ENCODE measurements around the gene SERP1. TPM values are rescaled to one million over a fixed set of nuclear protein-coding genes. Genes with fewer than 3 reads are reported as not detected.

Gene SERP1
- total and polyA plus RNA-seq, 3 donors from 2014 or later: 71.6 to 219 (median 206) TPM

DNA sequence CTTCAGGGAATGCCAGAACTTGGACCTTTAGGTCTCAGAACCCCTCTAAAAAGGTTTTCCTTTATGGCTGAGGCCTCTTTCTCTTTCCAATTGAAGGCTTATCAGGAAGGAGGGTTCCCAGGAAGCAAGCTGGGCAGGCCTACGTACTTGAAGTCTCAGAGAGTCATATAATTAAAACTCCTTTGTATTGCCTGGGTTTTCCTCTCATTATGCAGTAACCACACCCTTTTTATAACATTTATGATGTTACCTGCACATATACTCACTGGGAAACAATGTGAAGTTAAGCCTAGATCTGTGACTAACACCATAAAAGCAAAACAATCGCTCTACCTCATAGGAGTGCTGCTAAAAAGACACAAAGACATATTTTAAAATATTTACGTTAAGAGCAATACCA is 27.3 kb downstream of the SERP1 start:
- Histone ChIP-seq H3K9me3 (no peaks in the 10 kb centered on the region), H3K4me3 (peak overlapping the region in 1 of 2 donors; percentile 42), H3K4me1 (no peaks in the 10 kb centered on the region), H3K27ac (no peak overlapping the region), H3K27me3 (no peaks in the 10 kb centered on the region), H3K36me3 (ENCODE audit: low read depth, missing control alignments) (no peaks in the 10 kb centered on the region)
- DNase-seq: no peak
- TF ChIP-seq, protein P1, sequence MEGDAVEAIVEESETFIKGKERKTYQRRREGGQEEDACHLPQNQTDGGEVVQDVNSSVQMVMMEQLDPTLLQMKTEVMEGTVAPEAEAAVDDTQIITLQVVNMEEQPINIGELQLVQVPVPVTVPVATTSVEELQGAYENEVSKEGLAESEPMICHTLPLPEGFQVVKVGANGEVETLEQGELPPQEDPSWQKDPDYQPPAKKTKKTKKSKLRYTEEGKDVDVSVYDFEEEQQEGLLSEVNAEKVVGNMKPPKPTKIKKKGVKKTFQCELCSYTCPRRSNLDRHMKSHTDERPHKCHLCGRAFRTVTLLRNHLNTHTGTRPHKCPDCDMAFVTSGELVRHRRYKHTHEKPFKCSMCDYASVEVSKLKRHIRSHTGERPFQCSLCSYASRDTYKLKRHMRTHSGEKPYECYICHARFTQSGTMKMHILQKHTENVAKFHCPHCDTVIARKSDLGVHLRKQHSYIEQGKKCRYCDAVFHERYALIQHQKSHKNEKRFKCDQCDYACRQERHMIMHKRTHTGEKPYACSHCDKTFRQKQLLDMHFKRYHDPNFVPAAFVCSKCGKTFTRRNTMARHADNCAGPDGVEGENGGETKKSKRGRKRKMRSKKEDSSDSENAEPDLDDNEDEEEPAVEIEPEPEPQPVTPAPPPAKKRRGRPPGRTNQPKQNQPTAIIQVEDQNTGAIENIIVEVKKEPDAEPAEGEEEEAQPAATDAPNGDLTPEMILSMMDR (IDR thresholded peaks at IDR 0.05): no peak
- no peak for TF ChIP-seq POLR2A (IDR thresholded peaks at IDR 0.05)
- intact Hi-C loops (cut with DNase I; ENCODE audit: low total_unique reads): no loop called here
- 58 to 74% methylated on average over 3 of the region's 3 CpGs for WGBS, 2 donors

GRCh38 chr3:150515210-150515609 is 31.1 kb downstream of the SERP1 start:
- 93 to 100% methylated on average over 4 of the region's 4 CpGs for WGBS, 2 donors
- no peak overlapping the region for H3K4me3 ChIP-seq
- TF ChIP-seq, protein P1 (IDR thresholded peaks at IDR 0.05): no peak
- no peaks in the 10 kb centered on the region for H3K4me1 ChIP-seq
- H3K9me3 ChIP-seq: no peaks in the 10 kb centered on the region
- no peak overlapping the region for H3K27ac ChIP-seq
- no peak for DNase-seq
- intact Hi-C loops (cut with DNase I; ENCODE audit: low total_unique reads): no loop called here
- no peaks in the 10 kb centered on the region for H3K27me3 ChIP-seq
- no peaks in the 10 kb centered on the region for H3K36me3 ChIP-seq (ENCODE audit: low read depth, missing control alignments)

GRCh38 chr3:150511122-150511821 is 35.0 kb downstream of the SERP1 start:
- DNase-seq: no peak
- Histone ChIP-seq H3K4me3 (no peak overlapping the region), H3K27me3 (no peaks in the 10 kb centered on the region), H3K36me3 (ENCODE audit: low read depth, missing control alignments) (no peaks in the 10 kb centered on the region), H3K27ac (no peak overlapping the region), H3K9me3 (no peaks in the 10 kb centered on the region), H3K4me1 (no peaks in the 10 kb centered on the region)
- TF ChIP-seq, protein P1 (IDR thresholded peaks at IDR 0.05): no peak
- TF ChIP-seq POLR2A (IDR thresholded peaks at IDR 0.05): no peak
- WGBS, 2 donors: 83 to 84% methylated on average over 4 of the region's 4 CpGs
- intact Hi-C loops (cut with DNase I; ENCODE audit: low total_unique reads): no loop called here

DNA sequence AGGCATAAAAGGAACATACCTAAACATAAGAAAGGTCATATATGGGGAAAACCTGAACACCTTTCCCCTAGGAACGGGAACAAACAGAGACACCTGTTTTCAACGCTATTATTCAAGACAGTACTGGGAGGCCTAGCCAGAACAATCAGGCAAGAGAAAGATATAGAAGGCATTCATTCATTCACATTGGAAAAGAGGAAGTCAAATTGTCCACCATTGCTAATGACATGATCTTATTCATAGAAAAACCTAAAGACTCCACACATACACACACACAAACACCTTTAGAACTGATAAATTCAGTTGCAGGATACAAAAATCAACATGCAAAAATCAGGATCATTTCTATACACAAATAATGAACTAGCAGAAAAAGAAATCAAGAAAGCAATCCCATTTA is 36.5 kb downstream of the SERP1 start:
- Histone ChIP-seq H3K4me1 (no peaks in the 10 kb centered on the region), H3K4me3 (no peak overlapping the region), H3K27ac (no peak overlapping the region), H3K9me3 (no peaks in the 10 kb centered on the region), H3K27me3 (no peaks in the 10 kb centered on the region), H3K36me3 (ENCODE audit: low read depth, missing control alignments) (no peaks in the 10 kb centered on the region)
- intact Hi-C loops (cut with DNase I; ENCODE audit: low total_unique reads): no loop called here
- DNase-seq: no peak
- TF ChIP-seq POLR2A (IDR thresholded peaks at IDR 0.05): no peak
- TF ChIP-seq, protein P1 (IDR thresholded peaks at IDR 0.05): no peak
- WGBS, 2 donors: 88 to 95% methylated on average over 2 of the region's 2 CpGs

GRCh38 chr3:150508401-150508800 is 37.9 kb downstream of the SERP1 start:
- no peak for TF ChIP-seq POLR2A (IDR thresholded peaks at IDR 0.05)
- TF ChIP-seq, protein P1 (IDR thresholded peaks at IDR 0.05): no peak
- no peak overlapping the region for H3K27ac ChIP-seq
- intact Hi-C loops (cut with DNase I; ENCODE audit: low total_unique reads): no loop called here

More at GRCh38 chr3:150508401-150508800, 37.9 kb downstream of the SERP1 start:
- no peak for DNase-seq
- H3K4me3 ChIP-seq: no peak overlapping the region
- no peaks in the 10 kb centered on the region for H3K4me1 ChIP-seq
- no peaks in the 10 kb centered on the region for H3K27me3 ChIP-seq
- H3K9me3 ChIP-seq: no peaks in the 10 kb centered on the region
- no peaks in the 10 kb centered on the region for H3K36me3 ChIP-seq (ENCODE audit: low read depth, missing control alignments)
